DMS153 treated with DMSO at 0.1 percent for 48 hours (cell line): ENCODE measurements around the gene TMEM87B.
"Not testable (repeated sequence)": the region's sequence is repeated elsewhere in the genome, so short reads cannot be mapped to it uniquely, and the experiment has no call there.

Source experiments
- DNase-seq: peaks from one replicate; lab custom pipeline; 2025; ENCODE audit not compliant: unreplicated experiment; lab: John Stamatoyannopoulos, UW

TMEM87B gene

GRCh38 chr2:112032689-112033465, 22.2 kb upstream of the TMEM87B start:
- no peak for DNase-seq

- no peak for DNase-seq
These were observed 21.5 kb upstream of the TMEM87B start for GRCh38 chr2:112033600-112033999.

- DNase-seq: no peak
These were observed 20.1 kb upstream of the TMEM87B start for GRCh38 chr2:112034924-112035323.

- DNase-seq: no peak
These were observed 19.3 kb upstream of the TMEM87B start for GRCh38 chr2:112035786-112036185.

GRCh38 chr2:112039556-112039955, 15.5 kb upstream of the TMEM87B start:
- not testable (repeated sequence) for DNase-seq

GRCh38 chr2:112040066-112040465, 15.0 kb upstream of the TMEM87B start:
- not testable (repeated sequence) for DNase-seq

- not testable (repeated sequence) for DNase-seq
These were observed 13.6 kb upstream of the TMEM87B start for GRCh38 chr2:112041460-112041859.

GRCh38 chr2:112045446-112046014, 9.5 kb upstream of the TMEM87B start:
- DNase-seq: no peak

GRCh38 chr2:112046231-112046630, 8.8 kb upstream of the TMEM87B start:
- DNase-seq: no peak

- no peak for DNase-seq
These were observed 7.4 kb upstream of the TMEM87B start for GRCh38 chr2:112047537-112048235.

- no peak for DNase-seq
These were observed 6.9 kb upstream of the TMEM87B start for GRCh38 chr2:112048236-112048592.

- peak; percentile 62 for DNase-seq
These were observed 6.2 kb upstream of the TMEM87B start for GRCh38 chr2:112048887-112049286.

GRCh38 chr2:112050316-112050715, 4.8 kb upstream of the TMEM87B start:
- no peak for DNase-seq

GRCh38 chr2:112053917-112054846, 887 bp upstream of the TMEM87B start:
- DNase-seq: peak; percentile 96

- DNase-seq: peak; percentile 23
These were observed 909 bp downstream of the TMEM87B start for GRCh38 chr2:112055730-112056625.

GRCh38 chr2:112056626-112056987, 1.5 kb downstream of the TMEM87B start:
- DNase-seq: no peak

- no peak for DNase-seq
These were observed 4.6 kb downstream of the TMEM87B start for GRCh38 chr2:112059671-112060070.

GRCh38 chr2:112061299-112061698, 6.2 kb downstream of the TMEM87B start:
- no peak for DNase-seq

GRCh38 chr2:112061840-112062239, 6.8 kb downstream of the TMEM87B start:
- no peak for DNase-seq

- DNase-seq: no peak
These were observed 7.8 kb downstream of the TMEM87B start for GRCh38 chr2:112062894-112063293.
